ENCODE results near the gene ZNF28. TPM values are rescaled to one million over a fixed set of nuclear protein-coding genes. Genes with fewer than 3 reads are reported as not detected.
"Not testable (repeated sequence)": the region's sequence is repeated elsewhere in the genome, so short reads cannot be mapped to it uniquely, and the experiment has no call there.

ZNF28 gene
- total and polyA plus RNA-seq, 8 donors: 2.3 to 78.6 (median 4.3) TPM

- Histone ChIP-seq H3K9me3 (peaks cover 0 to 28% (median under 1%) of the 10 kb centered on the region in 4 donors), H3K36me3 (no peaks in the 10 kb centered on the region), H3K4me1 (peaks cover under 1 to 2% (median 2%) of the 10 kb centered on the region in 4 donors), H3K4me3 (no peak overlapping the region), H3K27me3 (no peaks in the 10 kb centered on the region), H3K27ac (no peak overlapping the region)
- WGBS, 5 donors: 86 to 94% (median 92%) methylated on average over 5 of the region's 5 CpGs
- intact Hi-C loops (cut with DNase I; ENCODE audit: low total_unique reads): no loop called here
- TF ChIP-seq CTCF (IDR thresholded peaks at IDR 0.05) (no peak), POLR2A (IDR thresholded peaks at IDR 0.05) (no peak), EP300 (IDR thresholded peaks at IDR 0.05) (no peak), POLR2AphosphoS5 (IDR thresholded peaks at IDR 0.05) (no peak)
- no peak for DNase-seq
Observed at GRCh38 chr19:52825765-52826164, 4.3 kb upstream of the ZNF28 start.

- Histone ChIP-seq H3K4me3 (no peak overlapping the region), H3K27me3 (no peaks in the 10 kb centered on the region), H3K9me3 (peaks cover 0 to 14% (median 0%) of the 10 kb centered on the region in 4 donors), H3K27ac (no peak overlapping the region), H3K4me1 (peaks cover 5 to 9% (median 8%) of the 10 kb centered on the region in 4 donors), H3K36me3 (peaks cover 0 to under 1% (median 0%) of the 10 kb centered on the region in 4 donors)
- intact Hi-C loops (cut with DNase I; ENCODE audit: low total_unique reads): no loop called here
- TF ChIP-seq POLR2A (IDR thresholded peaks at IDR 0.05) (no peak), POLR2AphosphoS5 (IDR thresholded peaks at IDR 0.05) (no peak), EP300 (IDR thresholded peaks at IDR 0.05) (no peak), CTCF (IDR thresholded peaks at IDR 0.05) (no peak)
- no peak for DNase-seq
- WGBS, 5 donors: 93 to 97% (median 95%) methylated on average over 12 of the region's 12 CpGs
Observed at GRCh38 chr19:52823676-52824075, 2.2 kb upstream of the ZNF28 start.

- 6 to 11% (median 9%) methylated on average over 16 to 19 of the region's 19 CpGs for WGBS, 5 donors
- Histone ChIP-seq H3K27ac (peak overlapping the region in 4 of 5 donors; percentile 62 to 84 (median 78)), H3K36me3 (peaks cover 0 to 31% (median 28%) of the 10 kb centered on the region in 4 donors), H3K4me3 (peak overlapping the region; percentile 59 to 77 (median 66))
- intact Hi-C loops (cut with DNase I; ENCODE audit: low total_unique reads); H3K9me3 ChIP-seq; H3K4me1 ChIP-seq; H3K27me3 ChIP-seq: not testable (repeated sequence)
- peak; percentile 38 to 53 for DNase-seq
Observed at GRCh38 chr19:52820472-52821203, 795 bp downstream of the ZNF28 start.

GRCh38 chr19:52809801-52810200 lies 11.6 kb downstream of the ZNF28 start:
- no peak overlapping the region for H3K4me3 ChIP-seq
- no peaks in the 10 kb centered on the region for H3K4me1 ChIP-seq
- no peak for DNase-seq
- TF ChIP-seq POLR2AphosphoS5 (IDR thresholded peaks at IDR 0.05) (no peak), CTCF (IDR thresholded peaks at IDR 0.05) (no peak), POLR2A (IDR thresholded peaks at IDR 0.05) (no peak), EP300 (IDR thresholded peaks at IDR 0.05) (no peak)
- H3K27me3 ChIP-seq: no peaks in the 10 kb centered on the region
- WGBS, 5 donors: 93 to 98% (median 96%) methylated on average over 24 to 32 of the region's 32 CpGs
- intact Hi-C loops (cut with DNase I; ENCODE audit: low total_unique reads): no loop called here
- no peak overlapping the region for H3K27ac ChIP-seq
- peaks cover 5 to 62% (median 38%) of the 10 kb centered on the region in 4 donors for H3K9me3 ChIP-seq
- peaks cover 20 to 75% (median 73%) of the 10 kb centered on the region in 4 donors for H3K36me3 ChIP-seq

GRCh38 chr19:52799950-52800640 lies 21.3 kb downstream of the ZNF28 start:
- H3K27me3 ChIP-seq; intact Hi-C loops (cut with DNase I; ENCODE audit: low total_unique reads); H3K4me3 ChIP-seq; DNase-seq; H3K27ac ChIP-seq; H3K4me1 ChIP-seq: not testable (repeated sequence)
- 95 to 99% (median 98%) methylated on average over 9 of the region's 9 CpGs for WGBS, 5 donors
- H3K9me3 ChIP-seq: peaks cover 48 to 100% (median 95%) of the 10 kb centered on the region in 4 donors
- H3K36me3 ChIP-seq: peaks cover 44 to 60% (median 56%) of the 10 kb centered on the region in 4 donors

All from stomach (tissue), 9 donors.